ENCODE results near the gene DUSP9. TPM values are rescaled to one million over a fixed set of nuclear protein-coding genes. Genes with fewer than 3 reads are reported as not detected.

DUSP9 gene
- total and polyA plus RNA-seq, 12 donors, result 0.11 to 15.9 (median 0.24) TPM; not detected in 6

DNA sequence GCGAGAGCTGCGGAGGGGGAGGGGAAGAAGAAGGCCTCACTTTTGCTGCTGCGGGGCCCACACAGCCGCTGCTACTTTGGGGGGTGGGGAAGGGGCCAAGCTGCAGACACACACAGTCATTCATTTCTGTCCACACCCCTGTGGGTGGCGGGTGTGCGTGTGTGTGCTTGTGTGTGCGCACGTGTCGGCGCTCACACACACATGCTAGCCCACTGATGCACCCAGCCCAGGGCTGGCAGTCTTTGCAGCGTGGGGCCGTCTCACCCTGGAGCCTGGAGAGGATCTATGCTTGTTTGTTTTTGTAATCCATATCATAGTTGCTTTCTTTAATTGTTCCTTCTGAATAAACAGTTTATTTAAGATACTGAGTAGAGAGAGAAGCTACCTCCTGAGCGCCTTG lies 4.0 kb downstream of the DUSP9 start:
- no peak for TF ChIP-seq POLR2A (IDR thresholded peaks at IDR 0.05)
- TF ChIP-seq, protein P1, sequence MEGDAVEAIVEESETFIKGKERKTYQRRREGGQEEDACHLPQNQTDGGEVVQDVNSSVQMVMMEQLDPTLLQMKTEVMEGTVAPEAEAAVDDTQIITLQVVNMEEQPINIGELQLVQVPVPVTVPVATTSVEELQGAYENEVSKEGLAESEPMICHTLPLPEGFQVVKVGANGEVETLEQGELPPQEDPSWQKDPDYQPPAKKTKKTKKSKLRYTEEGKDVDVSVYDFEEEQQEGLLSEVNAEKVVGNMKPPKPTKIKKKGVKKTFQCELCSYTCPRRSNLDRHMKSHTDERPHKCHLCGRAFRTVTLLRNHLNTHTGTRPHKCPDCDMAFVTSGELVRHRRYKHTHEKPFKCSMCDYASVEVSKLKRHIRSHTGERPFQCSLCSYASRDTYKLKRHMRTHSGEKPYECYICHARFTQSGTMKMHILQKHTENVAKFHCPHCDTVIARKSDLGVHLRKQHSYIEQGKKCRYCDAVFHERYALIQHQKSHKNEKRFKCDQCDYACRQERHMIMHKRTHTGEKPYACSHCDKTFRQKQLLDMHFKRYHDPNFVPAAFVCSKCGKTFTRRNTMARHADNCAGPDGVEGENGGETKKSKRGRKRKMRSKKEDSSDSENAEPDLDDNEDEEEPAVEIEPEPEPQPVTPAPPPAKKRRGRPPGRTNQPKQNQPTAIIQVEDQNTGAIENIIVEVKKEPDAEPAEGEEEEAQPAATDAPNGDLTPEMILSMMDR (IDR thresholded peaks at IDR 0.05), result no peak
- WGBS, 4 donors, result 86 to 100% (median 89%) methylated on average over 6 to 13 of the region's 13 CpGs
- no peaks in the 10 kb centered on the region for H3K36me3 ChIP-seq (replicated peaks in 1 of 2)
- peak in 1 of 7 donors; percentile 2 for DNase-seq
- no peak overlapping the region for H3K4me3 ChIP-seq
- H3K27me3 ChIP-seq, result peaks cover 39% of the 10 kb centered on the region
- intact Hi-C loops (cut with DNase I), result no loop called here
- no peaks in the 10 kb centered on the region for H3K4me1 ChIP-seq (replicated peaks in 1 of 2)
- H3K27ac ChIP-seq, result no peak overlapping the region
- H3K9me3 ChIP-seq (replicated peaks in 1 of 3), result no peaks in the 10 kb centered on the region

DNA sequence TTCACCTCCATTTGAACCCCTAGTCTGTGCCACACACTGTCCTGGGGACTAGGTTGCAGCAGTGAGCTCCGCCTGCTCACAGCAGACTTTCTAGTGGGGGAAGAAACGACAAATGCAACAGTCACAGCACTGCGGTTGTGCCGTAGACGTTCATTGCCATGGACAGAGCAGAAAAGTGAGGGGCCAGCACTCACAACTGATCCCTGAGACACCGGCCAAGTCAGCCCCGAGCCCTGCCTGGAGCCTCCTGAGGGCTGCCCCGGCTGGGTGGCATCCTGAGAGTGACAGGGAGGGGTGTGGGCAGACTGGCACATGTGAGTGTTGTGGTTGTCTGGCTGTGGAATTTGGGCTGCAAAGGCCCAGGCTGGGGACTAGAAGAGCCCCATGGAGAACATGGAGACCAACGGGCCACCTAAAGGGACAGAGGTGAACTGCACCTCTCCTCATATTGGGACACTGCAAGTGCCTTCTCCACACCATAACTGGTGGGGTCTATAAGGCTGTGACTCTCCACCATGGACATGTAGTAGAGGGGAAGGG lies 4.6 kb downstream of the DUSP9 start:
- TF ChIP-seq POLR2A (IDR thresholded peaks at IDR 0.05), result no peak
- TF ChIP-seq, protein P1 (IDR thresholded peaks at IDR 0.05), result no peak
- WGBS, 4 donors, result 81 to 90% (median 84%) methylated on average over 4 to 9 of the region's 9 CpGs
- Histone ChIP-seq H3K4me3 (no peak overlapping the region), H3K4me1 (replicated peaks in 1 of 2) (no peaks in the 10 kb centered on the region), H3K36me3 (replicated peaks in 1 of 2) (no peaks in the 10 kb centered on the region), H3K27ac (no peak overlapping the region), H3K27me3 (peaks cover 39% of the 10 kb centered on the region), H3K9me3 (replicated peaks in 1 of 3) (no peaks in the 10 kb centered on the region)
- intact Hi-C loops (cut with DNase I), result no loop called here
- DNase-seq, result peak in 3 of 7 donors; percentile 3 to 11 (median 9)

- intact Hi-C loops (cut with DNase I), result no loop called here
- no peaks in the 10 kb centered on the region for H3K36me3 ChIP-seq (replicated peaks in 1 of 2)
- H3K4me1 ChIP-seq (replicated peaks in 1 of 2), result no peaks in the 10 kb centered on the region
- peaks cover 22% of the 10 kb centered on the region for H3K27me3 ChIP-seq
- no peak for DNase-seq
- TF ChIP-seq, protein P1 (IDR thresholded peaks at IDR 0.05), result no peak
- TF ChIP-seq POLR2A (IDR thresholded peaks at IDR 0.05), result no peak
- H3K27ac ChIP-seq, result no peak overlapping the region
- no peak overlapping the region for H3K4me3 ChIP-seq
- WGBS, 4 donors, result 88 to 96% (median 91%) methylated on average over 2 of the region's 2 CpGs
- no peaks in the 10 kb centered on the region for H3K9me3 ChIP-seq (replicated peaks in 1 of 3)
Measured at GRCh38 chrX:153653556-153653955, 6.6 kb downstream of the DUSP9 start.

GRCh38 chrX:153657161-153657560 lies 10.2 kb downstream of the DUSP9 start:
- Histone ChIP-seq H3K9me3 (replicated peaks in 1 of 3) (no peaks in the 10 kb centered on the region), H3K27ac (no peak overlapping the region), H3K36me3 (replicated peaks in 1 of 2) (no peaks in the 10 kb centered on the region), H3K27me3 (peaks cover 36% of the 10 kb centered on the region), H3K4me3 (no peak overlapping the region), H3K4me1 (replicated peaks in 1 of 2) (no peaks in the 10 kb centered on the region)
- 81 to 89% (median 88%) methylated on average over 5 to 9 of the region's 9 CpGs for WGBS, 4 donors
- intact Hi-C loops (cut with DNase I), result no loop called here
- no peak for TF ChIP-seq POLR2A (IDR thresholded peaks at IDR 0.05)
- TF ChIP-seq, protein P1 (IDR thresholded peaks at IDR 0.05), result no peak
- DNase-seq, result peak in 2 of 7 donors; percentile 5 to 9
